Prostate gland (tissue), 2 donors: ENCODE results near the gene DUS3L.

ENCODE experiments used
- CTCF ChIP-seq, 4 experiments: fragments of 200-600 bp in 2 of 4; fragments of 450-650 bp in 2 of 4; sonication (generic) in 2 of 4; IDR thresholded peaks; 1 replicate in 3 of 4; 2 replicates in 1 of 4; pipeline ENCODE4 v1.5.1; 2016 to 2019; ENCODE audit warnings: antibody characterized with exemption in 4 of 4, mild to moderate bottlenecking in 2 of 4, moderate library complexity in 2 of 4
- POLR2A ChIP-seq: fragments of 450-650 bp; IDR thresholded peaks from one replicate; pipeline ENCODE4 v1.6.1; 2016; ENCODE audit warnings: antibody characterized with exemption, mild to moderate bottlenecking

DNA sequence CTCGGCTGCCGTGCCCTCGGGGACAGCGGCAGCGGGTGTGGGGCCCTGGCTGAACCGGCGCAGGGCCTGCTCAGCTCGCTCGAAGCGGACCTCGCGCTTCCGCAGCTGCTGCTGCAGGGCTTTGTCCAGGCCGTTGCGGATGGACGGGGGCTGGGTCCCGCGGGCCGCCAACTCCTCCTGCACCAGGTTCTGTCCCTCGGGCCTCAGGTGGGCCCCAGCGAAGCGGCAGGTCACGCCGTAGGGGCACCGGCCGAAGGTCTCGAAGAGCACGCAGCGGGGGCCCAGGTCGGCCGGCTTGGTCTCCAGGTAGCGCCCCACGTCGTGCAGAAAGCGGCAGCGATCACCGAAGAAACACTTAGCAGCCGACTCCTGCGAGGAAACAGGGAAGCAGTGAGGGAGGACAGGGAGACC lies 1.6 kb downstream of the DUS3L start:
- no peak for TF ChIP-seq CTCF (IDR thresholded peaks at IDR 0.05)
- TF ChIP-seq POLR2A, result no peak
